Measurements from ENCODE around the gene CANT1. TPM values are rescaled to one million over a fixed set of nuclear protein-coding genes. Genes with fewer than 3 reads are reported as not detected.

CANT1 gene
- total and polyA plus RNA-seq, 9 of the 15 experiments (the other 6 are each of a cell fraction or from before 2014, with no cell fraction given) = 2.7 to 66.4 (median 22.5) TPM

GRCh38 chr17:79019632-79020584 is 10.3 kb upstream of the CANT1 start (continued):
- TF ChIP-seq MCM5 (IDR thresholded peaks at IDR 0.05; ENCODE audit: low read depth) (no peak), TCF7 (IDR thresholded peaks at IDR 0.05; ENCODE audit: borderline replicate concordance) (no peak), ZNF707 (CRISPR knock-in tag; conservative IDR thresholded peaks at IDR 0.05) (no peak), EP300 (IDR thresholded peaks at IDR 0.05; ENCODE audit: low read length) (0 out of 2 replicates have a peak, but pooled peaks have one; percentile 16), ZNF347 (CRISPR knock-in tag; IDR thresholded peaks at IDR 0.05; ENCODE audit: low read depth) (no peak), ZNF717 (CRISPR knock-in tag; IDR thresholded peaks at IDR 0.05) (no peak), SMC3 (conservative IDR thresholded peaks at IDR 0.05; ENCODE audit: insufficient read depth, low read depth, low read length) (peak; percentile 22; the same call in 1 of the 2 replicates)
- TF ChIP-seq, protein P1, sequence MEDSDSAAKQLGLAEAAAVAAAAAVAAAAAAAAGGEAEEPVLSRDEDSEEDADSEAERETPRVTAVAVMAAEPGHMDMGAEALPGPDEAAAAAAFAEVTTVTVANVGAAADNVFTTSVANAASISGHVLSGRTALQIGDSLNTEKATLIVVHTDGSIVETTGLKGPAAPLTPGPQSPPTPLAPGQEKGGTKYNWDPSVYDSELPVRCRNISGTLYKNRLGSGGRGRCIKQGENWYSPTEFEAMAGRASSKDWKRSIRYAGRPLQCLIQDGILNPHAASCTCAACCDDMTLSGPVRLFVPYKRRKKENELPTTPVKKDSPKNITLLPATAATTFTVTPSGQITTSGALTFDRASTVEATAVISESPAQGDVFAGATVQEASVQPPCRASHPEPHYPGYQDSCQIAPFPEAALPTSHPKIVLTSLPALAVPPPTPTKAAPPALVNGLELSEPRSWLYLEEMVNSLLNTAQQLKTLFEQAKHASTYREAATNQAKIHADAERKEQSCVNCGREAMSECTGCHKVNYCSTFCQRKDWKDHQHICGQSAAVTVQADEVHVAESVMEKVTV (CRISPR knock-in tag; IDR thresholded peaks at IDR 0.05) = peak; percentile 32; the same call in 1 of the 2 replicates
- TF ChIP-seq, protein P2, sequence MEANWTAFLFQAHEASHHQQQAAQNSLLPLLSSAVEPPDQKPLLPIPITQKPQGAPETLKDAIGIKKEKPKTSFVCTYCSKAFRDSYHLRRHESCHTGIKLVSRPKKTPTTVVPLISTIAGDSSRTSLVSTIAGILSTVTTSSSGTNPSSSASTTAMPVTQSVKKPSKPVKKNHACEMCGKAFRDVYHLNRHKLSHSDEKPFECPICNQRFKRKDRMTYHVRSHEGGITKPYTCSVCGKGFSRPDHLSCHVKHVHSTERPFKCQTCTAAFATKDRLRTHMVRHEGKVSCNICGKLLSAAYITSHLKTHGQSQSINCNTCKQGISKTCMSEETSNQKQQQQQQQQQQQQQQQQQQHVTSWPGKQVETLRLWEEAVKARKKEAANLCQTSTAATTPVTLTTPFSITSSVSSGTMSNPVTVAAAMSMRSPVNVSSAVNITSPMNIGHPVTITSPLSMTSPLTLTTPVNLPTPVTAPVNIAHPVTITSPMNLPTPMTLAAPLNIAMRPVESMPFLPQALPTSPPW (CRISPR knock-in tag; IDR thresholded peaks at IDR 0.05) = no peak
- TF ChIP-seq, protein P3, sequence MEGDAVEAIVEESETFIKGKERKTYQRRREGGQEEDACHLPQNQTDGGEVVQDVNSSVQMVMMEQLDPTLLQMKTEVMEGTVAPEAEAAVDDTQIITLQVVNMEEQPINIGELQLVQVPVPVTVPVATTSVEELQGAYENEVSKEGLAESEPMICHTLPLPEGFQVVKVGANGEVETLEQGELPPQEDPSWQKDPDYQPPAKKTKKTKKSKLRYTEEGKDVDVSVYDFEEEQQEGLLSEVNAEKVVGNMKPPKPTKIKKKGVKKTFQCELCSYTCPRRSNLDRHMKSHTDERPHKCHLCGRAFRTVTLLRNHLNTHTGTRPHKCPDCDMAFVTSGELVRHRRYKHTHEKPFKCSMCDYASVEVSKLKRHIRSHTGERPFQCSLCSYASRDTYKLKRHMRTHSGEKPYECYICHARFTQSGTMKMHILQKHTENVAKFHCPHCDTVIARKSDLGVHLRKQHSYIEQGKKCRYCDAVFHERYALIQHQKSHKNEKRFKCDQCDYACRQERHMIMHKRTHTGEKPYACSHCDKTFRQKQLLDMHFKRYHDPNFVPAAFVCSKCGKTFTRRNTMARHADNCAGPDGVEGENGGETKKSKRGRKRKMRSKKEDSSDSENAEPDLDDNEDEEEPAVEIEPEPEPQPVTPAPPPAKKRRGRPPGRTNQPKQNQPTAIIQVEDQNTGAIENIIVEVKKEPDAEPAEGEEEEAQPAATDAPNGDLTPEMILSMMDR (IDR thresholded peaks at IDR 0.05 in 2 of 3, conservative IDR thresholded peaks at IDR 0.05 in 1 of 3; ENCODE audit: insufficient read depth in 2 of 3, low read depth in 1 of 3, low read length in 3 of 3) = peak; percentile 57 to 84 (median 73); a peak in 5 of 6 replicates
